Lung (tissue), 12 donors: ENCODE measurements around the gene BCL2. TPM values are rescaled to one million over a fixed set of nuclear protein-coding genes. Genes with fewer than 3 reads are reported as not detected.

Experiments
- ATAC-seq: fragments of 200-7000 bp; cut with Tn5 transposase; one replicate; pipeline ENCODE4 v1.9.1; 2020; ENCODE audit warnings: moderate number of reproducible peaks; ENCODE audit not compliant: insufficient read depth, low FRiP score
- DNase-seq, 3 donors: peaks; one replicate each; pipeline ENCODE4 v3.0.0-alpha.2; 2013 to 2017
- H3K27ac ChIP-seq, 2 donors: one replicate each; pipeline ENCODE4 v1.5.1; 2013; ENCODE audit warnings: mild to moderate bottlenecking in 2 of 2, moderate library complexity in 2 of 2, control low read depth in 1 of 2, inconsistent platforms in 1 of 2, low read depth in 1 of 2, low read length in 1 of 2
- H3K27me3 ChIP-seq, 3 donors: one replicate each; pipeline ENCODE4 v1.5.1; 2013; ENCODE audit warnings: low read length in 2 of 3; ENCODE audit not compliant: control insufficient read depth in 3 of 3, insufficient read depth in 3 of 3
- H3K36me3 ChIP-seq, 4 donors: one replicate each; pipeline ENCODE4 v1.5.1; 2013; ENCODE audit warnings: low read length in 4 of 4, mild to moderate bottlenecking in 1 of 4, moderate library complexity in 1 of 4; ENCODE audit not compliant: control insufficient read depth in 4 of 4, insufficient read depth in 4 of 4
- H3K4me1 ChIP-seq, 5 donors: one replicate each; pipeline ENCODE4 v1.5.1; 2013; ENCODE audit warnings: low read length in 5 of 5, mild to moderate bottlenecking in 2 of 5, moderate library complexity in 1 of 5; ENCODE audit not compliant: control insufficient read depth in 5 of 5, insufficient read depth in 5 of 5
- H3K4me3 ChIP-seq: one replicate; pipeline ENCODE4 v1.5.1; 2013; ENCODE audit warnings: mild to moderate bottlenecking, control low read depth, moderate library complexity
- H3K9ac ChIP-seq, 2 donors: one replicate each; pipeline ENCODE4 v1.5.1; 2013; ENCODE audit warnings: low read length in 2 of 2, control low read depth in 1 of 2; ENCODE audit not compliant: insufficient read depth in 1 of 2
- H3K9me3 ChIP-seq, 4 donors: one replicate each; pipeline ENCODE4 v1.5.1; 2013; ENCODE audit warnings: low read length in 3 of 4, mild to moderate bottlenecking in 1 of 4, moderate library complexity in 1 of 4; ENCODE audit not compliant: control insufficient read depth in 4 of 4, insufficient read depth in 3 of 4
- WGBS, 2 donors: extraction: QIAGEN DNeasy Blood & Tissue Kit; methylation state at CpG; one replicate each; pipeline ENCODE4 v1.1.7; 2013; 5-methylcytosine and 5-hydroxymethylcytosine counted together
- polyA plus RNA-seq, 2 donors: library from polyadenylated mRNA; stranded (reverse); fragments of 200-250 nt; gene quantifications; one replicate each; pipeline ENCODE4 v1.2.1, GENCODE V29; 2013
- total RNA-seq, 2 donors: library from RNA; depleted of rRNA in 1 of 2; stranded (reverse); fragments of >200 nt in 1 of 2; gene quantifications; one replicate each; pipeline ENCODE4 v1.2.1, GENCODE V29; 2014 to 2021
- TF ChIP-seq, protein P1 (sequence below): IDR thresholded peaks from 2 replicates; pipeline ENCODE4 v1.5.1; 2012; ENCODE audit warnings: mild to moderate bottlenecking; ENCODE audit errors: control extremely low read depth, extremely low read depth
- donor health status: control.
- donor health status: control.
- donor health status: Bipolar disorder and iron deficiency.
- donor health status: healthy.
- donor health status: DM: yes; HTN: yes; CAD: no.

Gene BCL2
- total and polyA plus RNA-seq, 4 donors: 1.5 to 30.9 (median 5.3) TPM

DNA sequence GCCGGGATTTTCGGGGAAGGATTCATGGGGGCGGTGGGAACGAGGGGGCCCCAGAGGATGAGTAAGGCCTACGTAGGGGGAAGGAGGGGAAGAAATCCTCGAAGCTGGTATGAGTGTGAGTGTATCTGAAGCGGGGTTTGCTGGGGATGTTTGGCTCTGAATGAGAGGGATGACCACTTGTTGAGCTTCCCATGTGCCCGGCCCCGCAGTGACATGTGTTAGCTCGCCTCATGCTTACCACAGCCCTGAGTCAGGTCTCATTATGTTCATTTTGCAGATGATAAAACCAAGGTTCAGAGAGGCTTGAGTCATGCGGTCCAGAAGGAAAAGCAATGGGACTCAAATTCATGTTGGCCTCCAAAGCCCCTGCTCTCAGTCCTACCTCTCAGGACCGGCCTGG, 214.7 kb downstream of the BCL2 start:
- Histone ChIP-seq H3K27ac (no peak overlapping the region), H3K27me3 (no peaks in the 10 kb centered on the region), H3K4me3 (no peak overlapping the region), H3K9me3 (no peaks in the 10 kb centered on the region), H3K9ac (no peak overlapping the region), H3K4me1 (peaks cover 0 to 12% (median 6%) of the 10 kb centered on the region in 5 donors), H3K36me3 (no peaks in the 10 kb centered on the region)
- DNase-seq (no peak), ATAC-seq (no peak)
- WGBS, 2 donors: 96 to 97% methylated on average over 12 of the region's 12 CpGs
- TF ChIP-seq, protein P1, sequence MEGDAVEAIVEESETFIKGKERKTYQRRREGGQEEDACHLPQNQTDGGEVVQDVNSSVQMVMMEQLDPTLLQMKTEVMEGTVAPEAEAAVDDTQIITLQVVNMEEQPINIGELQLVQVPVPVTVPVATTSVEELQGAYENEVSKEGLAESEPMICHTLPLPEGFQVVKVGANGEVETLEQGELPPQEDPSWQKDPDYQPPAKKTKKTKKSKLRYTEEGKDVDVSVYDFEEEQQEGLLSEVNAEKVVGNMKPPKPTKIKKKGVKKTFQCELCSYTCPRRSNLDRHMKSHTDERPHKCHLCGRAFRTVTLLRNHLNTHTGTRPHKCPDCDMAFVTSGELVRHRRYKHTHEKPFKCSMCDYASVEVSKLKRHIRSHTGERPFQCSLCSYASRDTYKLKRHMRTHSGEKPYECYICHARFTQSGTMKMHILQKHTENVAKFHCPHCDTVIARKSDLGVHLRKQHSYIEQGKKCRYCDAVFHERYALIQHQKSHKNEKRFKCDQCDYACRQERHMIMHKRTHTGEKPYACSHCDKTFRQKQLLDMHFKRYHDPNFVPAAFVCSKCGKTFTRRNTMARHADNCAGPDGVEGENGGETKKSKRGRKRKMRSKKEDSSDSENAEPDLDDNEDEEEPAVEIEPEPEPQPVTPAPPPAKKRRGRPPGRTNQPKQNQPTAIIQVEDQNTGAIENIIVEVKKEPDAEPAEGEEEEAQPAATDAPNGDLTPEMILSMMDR: no peak

DNA sequence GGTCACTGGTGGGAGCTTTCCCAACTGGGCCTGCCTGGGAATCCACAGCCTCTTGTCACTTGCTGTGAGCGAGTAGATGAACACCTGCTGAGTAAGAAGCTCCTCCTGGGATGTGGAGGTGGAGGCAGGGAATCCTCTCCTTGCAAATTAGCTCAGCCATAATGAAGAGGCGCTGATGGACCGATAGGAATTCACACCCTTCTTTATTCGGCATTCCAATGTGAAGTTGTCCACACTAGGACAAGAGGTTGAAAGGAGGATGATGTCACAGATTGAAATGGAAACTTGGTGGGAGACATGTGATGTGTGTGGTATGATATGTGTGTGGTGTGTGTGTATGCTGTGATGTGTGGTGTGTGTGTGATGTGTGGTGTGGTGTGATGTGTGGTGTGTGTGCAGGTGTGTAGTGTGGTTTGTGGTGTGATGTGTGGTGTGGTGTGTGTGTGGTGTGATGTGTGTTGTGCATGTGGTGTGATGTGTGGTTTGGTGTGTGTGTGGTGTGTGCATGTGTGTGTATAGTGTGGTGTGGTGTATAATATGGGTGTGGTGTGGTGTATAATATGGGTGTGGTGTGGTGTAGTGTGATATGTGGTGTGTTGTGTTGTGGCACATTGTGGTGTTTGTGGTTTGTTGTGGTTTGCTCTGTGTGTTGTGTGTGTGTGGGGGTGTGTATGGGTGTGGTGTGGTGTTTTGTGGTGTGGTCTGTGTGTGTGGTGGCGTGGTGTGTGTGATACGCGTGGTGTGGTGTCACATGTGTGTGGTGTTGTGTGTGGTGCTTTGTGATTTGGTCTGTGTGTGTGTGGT, 216.4 kb downstream of the BCL2 start:
- H3K27me3 ChIP-seq: no peaks in the 10 kb centered on the region
- DNase-seq (no peak), ATAC-seq (no peak)
- no peak overlapping the region for H3K27ac ChIP-seq
- no peaks in the 10 kb centered on the region for H3K9me3 ChIP-seq
- no peaks in the 10 kb centered on the region for H3K36me3 ChIP-seq
- TF ChIP-seq, protein P1: no peak
- H3K4me3 ChIP-seq: no peak overlapping the region
- H3K4me1 ChIP-seq: peaks cover 0 to 12% (median 0%) of the 10 kb centered on the region in 5 donors
- 82% methylated on average over 7 of the region's 7 CpGs for WGBS, 2 donors
- H3K9ac ChIP-seq: no peak overlapping the region

DNA sequence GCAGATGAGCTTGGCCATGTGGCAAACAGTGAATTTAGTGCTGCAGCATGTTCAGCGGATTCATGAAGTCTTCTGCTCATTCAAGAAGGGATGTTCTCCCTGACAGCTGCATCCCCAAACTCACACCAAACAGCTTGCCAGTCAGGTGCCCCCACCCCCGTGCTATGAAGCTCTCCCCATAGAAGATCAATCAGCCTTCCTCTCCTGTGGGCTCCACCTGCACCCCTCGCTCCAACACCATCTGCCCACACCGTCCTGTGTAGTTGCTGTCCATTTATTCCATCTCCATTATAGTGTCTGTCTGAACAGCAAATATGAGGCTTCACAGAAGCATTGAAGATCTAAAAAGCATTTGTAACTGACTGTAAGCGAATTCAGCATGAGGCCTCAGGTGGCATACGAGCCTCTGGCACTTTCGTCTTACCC, 218.9 kb downstream of the BCL2 start:
- H3K4me3 ChIP-seq: no peak overlapping the region
- H3K9me3 ChIP-seq: no peaks in the 10 kb centered on the region
- no peaks in the 10 kb centered on the region for H3K27me3 ChIP-seq
- ATAC-seq (no peak), DNase-seq (no peak)
- H3K9ac ChIP-seq: no peak overlapping the region
- WGBS, 2 donors: 81 to 90% methylated on average over 7 of the region's 7 CpGs
- peaks cover 0 to 12% (median 0%) of the 10 kb centered on the region in 5 donors for H3K4me1 ChIP-seq
- H3K27ac ChIP-seq: peak overlapping the region; percentile 11 to 24
- TF ChIP-seq, protein P1: no peak
- no peaks in the 10 kb centered on the region for H3K36me3 ChIP-seq
